GM10266 (cell line): ENCODE measurements around the gene MEX3D.

Experiments used
- DNase-seq: peaks from one replicate; pipeline ENCODE4 v3.0.0; 2012; ENCODE audit errors: extremely low spot score
- CTCF ChIP-seq: IDR thresholded peaks from 2 replicates; pipeline ENCODE4 v1.5.1; 2012; ENCODE audit warnings: mild to moderate bottlenecking, low read depth; ENCODE audit not compliant: control insufficient read depth, insufficient read depth; ENCODE audit errors: missing control alignments

The MEX3D gene

GRCh38 chr19:1560286-1560882 is 7.7 kb downstream of the MEX3D start:
- DNase-seq = no peak
- TF ChIP-seq CTCF = no peak

- DNase-seq = no peak
Measured at GRCh38 chr19:1558552-1558951, 9.6 kb downstream of the MEX3D start.

GRCh38 chr19:1556390-1557070 is 11.6 kb downstream of the MEX3D start:
- TF ChIP-seq CTCF = no peak
- no peak for DNase-seq

More at GRCh38 chr19:1558552-1558951, 9.6 kb downstream of the MEX3D start:
- TF ChIP-seq CTCF = no peak

GRCh38 chr19:1555487-1556389 is 12.4 kb downstream of the MEX3D start:
- TF ChIP-seq CTCF = no peak
- DNase-seq = no peak

- DNase-seq = no peak
- no peak for TF ChIP-seq CTCF
Measured at GRCh38 chr19:1554968-1555367, 13.2 kb downstream of the MEX3D start.

- TF ChIP-seq CTCF = no peak
- DNase-seq = no peak
Measured at GRCh38 chr19:1553415-1553814, 14.7 kb downstream of the MEX3D start.
